ENCODE data around the gene PHF14. TPM values are rescaled to one million over a fixed set of nuclear protein-coding genes. Genes with fewer than 3 reads are reported as not detected.

The PHF14 gene
- total RNA-seq, 1 donor from 2014 or later: 23.1 TPM

GRCh38 chr7:11035661-11036060 lies 62.0 kb downstream of the PHF14 start:
- no peaks in the 10 kb centered on the region for H3K4me1 Mint-ChIP-seq (ENCODE audit: low read depth)
- no peaks in the 10 kb centered on the region for H3K27me3 Mint-ChIP-seq (ENCODE audit: low read depth)
- peaks cover 9% of the 10 kb centered on the region for H3K36me3 Mint-ChIP-seq (ENCODE audit: low read depth)
- TF ChIP-seq CTCF (IDR thresholded peaks at IDR 0.05): no peak
- no peaks in the 10 kb centered on the region for H3K9me3 Mint-ChIP-seq (ENCODE audit: low read depth)
- H3K27ac Mint-ChIP-seq (ENCODE audit: unreplicated experiment): no peak overlapping the region
- H3K4me3 Mint-ChIP-seq (ENCODE audit: unreplicated experiment): no peak overlapping the region
- DNase-seq (ENCODE audit: low spot score): no peak

GRCh38 chr7:11039974-11040373 lies 66.3 kb downstream of the PHF14 start:
- TF ChIP-seq CTCF (IDR thresholded peaks at IDR 0.05): no peak
- H3K27ac Mint-ChIP-seq (ENCODE audit: unreplicated experiment): no peak overlapping the region
- no peaks in the 10 kb centered on the region for H3K9me3 Mint-ChIP-seq (ENCODE audit: low read depth)
- H3K4me1 Mint-ChIP-seq (ENCODE audit: low read depth): no peaks in the 10 kb centered on the region
- H3K36me3 Mint-ChIP-seq (ENCODE audit: low read depth): peaks cover 17% of the 10 kb centered on the region
- no peak overlapping the region for H3K4me3 Mint-ChIP-seq (ENCODE audit: unreplicated experiment)
- DNase-seq (ENCODE audit: low spot score): no peak
- H3K27me3 Mint-ChIP-seq (ENCODE audit: low read depth): no peaks in the 10 kb centered on the region

- DNase-seq (ENCODE audit: low spot score): no peak
- Mint-ChIP-seq H3K36me3 (ENCODE audit: low read depth) (peaks cover 6% of the 10 kb centered on the region), H3K27ac (ENCODE audit: unreplicated experiment) (no peak overlapping the region), H3K9me3 (ENCODE audit: low read depth) (no peaks in the 10 kb centered on the region), H3K4me3 (ENCODE audit: unreplicated experiment) (no peak overlapping the region), H3K4me1 (ENCODE audit: low read depth) (peaks cover 20% of the 10 kb centered on the region), H3K27me3 (ENCODE audit: low read depth) (no peaks in the 10 kb centered on the region)
- no peak for TF ChIP-seq CTCF (IDR thresholded peaks at IDR 0.05)
These were observed 80.4 kb downstream of the PHF14 start for GRCh38 chr7:11054033-11054432.

GRCh38 chr7:11060893-11061292 lies 87.2 kb downstream of the PHF14 start:
- H3K9me3 Mint-ChIP-seq (ENCODE audit: low read depth): no peaks in the 10 kb centered on the region
- H3K36me3 Mint-ChIP-seq (ENCODE audit: low read depth): peaks cover 3% of the 10 kb centered on the region
- H3K27ac Mint-ChIP-seq (ENCODE audit: unreplicated experiment): no peak overlapping the region
- no peak for TF ChIP-seq CTCF (IDR thresholded peaks at IDR 0.05)
- H3K4me3 Mint-ChIP-seq (ENCODE audit: unreplicated experiment): no peak overlapping the region
- peaks cover 17% of the 10 kb centered on the region for H3K4me1 Mint-ChIP-seq (ENCODE audit: low read depth)
- DNase-seq (ENCODE audit: low spot score): no peak
- H3K27me3 Mint-ChIP-seq (ENCODE audit: low read depth): no peaks in the 10 kb centered on the region

GRCh38 chr7:11062110-11062509 lies 88.4 kb downstream of the PHF14 start:
- Mint-ChIP-seq H3K4me1 (ENCODE audit: low read depth) (peaks cover 12% of the 10 kb centered on the region), H3K36me3 (ENCODE audit: low read depth) (peaks cover 5% of the 10 kb centered on the region), H3K4me3 (ENCODE audit: unreplicated experiment) (no peak overlapping the region), H3K27me3 (ENCODE audit: low read depth) (no peaks in the 10 kb centered on the region), H3K9me3 (ENCODE audit: low read depth) (no peaks in the 10 kb centered on the region), H3K27ac (ENCODE audit: unreplicated experiment) (no peak overlapping the region)
- TF ChIP-seq CTCF (IDR thresholded peaks at IDR 0.05): no peak
- DNase-seq (ENCODE audit: low spot score): no peak
